Progenitor cell of endocrine pancreas (in vitro differentiated cells): Measurements from ENCODE around the gene PIP5K1B. TPM values are rescaled to one million over a fixed set of nuclear protein-coding genes. Genes with fewer than 3 reads are reported as not detected.

ENCODE experiments used
- DNase-seq: peaks from one replicate; pipeline ENCODE4 v3.0.0; 2021; ENCODE audit warnings: low spot score; ENCODE audit not compliant: unreplicated experiment
- H3K27ac Mint-ChIP-seq: 2 replicates; pipeline ENCODE4 v1.8.0; 2021; ENCODE audit warnings: mild to moderate bottlenecking, moderate library complexity, mixed read lengths
- H3K27me3 Mint-ChIP-seq: 2 replicates; pipeline ENCODE4 v1.8.0; 2021; ENCODE audit warnings: mixed read lengths
- H3K36me3 Mint-ChIP-seq: 2 replicates; pipeline ENCODE4 v1.8.0; 2022; ENCODE audit warnings: mixed read lengths; ENCODE audit not compliant: insufficient read depth
- H3K4me1 Mint-ChIP-seq: 2 replicates; pipeline ENCODE4 v1.8.0; 2021; ENCODE audit warnings: low read depth, mixed read lengths
- H3K4me3 Mint-ChIP-seq: 2 replicates; pipeline ENCODE4 v1.8.0; 2021; ENCODE audit warnings: low read depth, mild to moderate bottlenecking, moderate library complexity, mixed read lengths
- H3K9me3 Mint-ChIP-seq: 2 replicates; pipeline ENCODE4 v1.8.0; 2021; ENCODE audit warnings: low read depth, mixed read lengths
- total RNA-seq: library from RNA; stranded (reverse); gene quantifications from 2 replicates; pipeline ENCODE4 v1.2.1, GENCODE V29; 2021
- TF ChIP-seq, protein P1 (sequence below): fragments of 200-600 bp; sonication (generic); IDR thresholded peaks from one replicate; pipeline ENCODE4 v1.5.0; 2021; ENCODE audit warnings: antibody characterized with exemption, mild to moderate bottlenecking; ENCODE audit not compliant: unreplicated experiment

PIP5K1B gene
- total RNA-seq, 1 donor from 2014 or later, result 1.5 TPM

DNA sequence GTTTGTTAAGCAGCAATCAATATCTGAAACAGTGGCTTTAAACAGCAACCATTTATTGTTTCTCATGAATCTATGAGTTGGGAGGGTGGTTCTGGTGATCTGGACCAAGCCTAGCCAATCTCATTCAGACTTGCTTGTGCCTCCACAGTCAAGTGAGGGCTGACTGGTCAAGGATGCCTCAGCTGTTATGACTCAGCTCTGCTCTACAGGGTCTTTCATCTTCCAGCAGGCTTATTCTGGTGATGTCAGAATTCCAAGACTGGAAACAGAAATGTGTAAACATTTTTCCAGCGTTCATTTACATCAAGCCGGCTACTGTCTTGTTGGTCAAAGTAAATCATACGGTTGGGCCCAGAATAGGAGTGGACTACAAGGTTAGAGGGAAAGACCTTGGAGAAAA lies 2.5 kb upstream of the PIP5K1B start:
- no peaks in the 10 kb centered on the region for H3K36me3 Mint-ChIP-seq
- H3K27ac Mint-ChIP-seq, result no peak overlapping the region
- DNase-seq, result no peak
- no peak overlapping the region for H3K4me3 Mint-ChIP-seq
- TF ChIP-seq, protein P1, sequence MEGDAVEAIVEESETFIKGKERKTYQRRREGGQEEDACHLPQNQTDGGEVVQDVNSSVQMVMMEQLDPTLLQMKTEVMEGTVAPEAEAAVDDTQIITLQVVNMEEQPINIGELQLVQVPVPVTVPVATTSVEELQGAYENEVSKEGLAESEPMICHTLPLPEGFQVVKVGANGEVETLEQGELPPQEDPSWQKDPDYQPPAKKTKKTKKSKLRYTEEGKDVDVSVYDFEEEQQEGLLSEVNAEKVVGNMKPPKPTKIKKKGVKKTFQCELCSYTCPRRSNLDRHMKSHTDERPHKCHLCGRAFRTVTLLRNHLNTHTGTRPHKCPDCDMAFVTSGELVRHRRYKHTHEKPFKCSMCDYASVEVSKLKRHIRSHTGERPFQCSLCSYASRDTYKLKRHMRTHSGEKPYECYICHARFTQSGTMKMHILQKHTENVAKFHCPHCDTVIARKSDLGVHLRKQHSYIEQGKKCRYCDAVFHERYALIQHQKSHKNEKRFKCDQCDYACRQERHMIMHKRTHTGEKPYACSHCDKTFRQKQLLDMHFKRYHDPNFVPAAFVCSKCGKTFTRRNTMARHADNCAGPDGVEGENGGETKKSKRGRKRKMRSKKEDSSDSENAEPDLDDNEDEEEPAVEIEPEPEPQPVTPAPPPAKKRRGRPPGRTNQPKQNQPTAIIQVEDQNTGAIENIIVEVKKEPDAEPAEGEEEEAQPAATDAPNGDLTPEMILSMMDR, result no peak
- no peaks in the 10 kb centered on the region for H3K9me3 Mint-ChIP-seq
- H3K27me3 Mint-ChIP-seq, result peaks cover 38% of the 10 kb centered on the region
- H3K4me1 Mint-ChIP-seq, result peaks cover 17% of the 10 kb centered on the region

DNA sequence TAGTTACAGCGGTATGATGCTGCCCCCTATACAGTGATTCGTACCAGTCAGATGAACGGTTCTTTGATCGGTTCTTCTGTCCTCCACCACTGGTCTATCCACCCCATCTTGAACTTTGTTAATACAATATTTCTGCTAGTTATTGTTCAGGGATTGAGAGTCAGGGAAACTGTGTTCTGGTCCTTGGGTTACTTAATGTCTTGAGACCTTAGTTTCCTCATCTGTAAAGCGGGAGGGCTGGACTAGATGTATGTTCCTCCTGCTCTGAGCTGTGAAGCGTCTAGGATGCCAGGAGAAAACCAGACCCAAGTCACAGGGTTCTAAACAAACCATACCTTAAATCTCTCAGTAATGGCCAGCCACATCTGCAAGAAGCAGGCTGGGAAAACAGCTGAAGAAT lies 1.4 kb upstream of the PIP5K1B start:
- H3K27ac Mint-ChIP-seq, result no peak overlapping the region
- H3K36me3 Mint-ChIP-seq, result no peaks in the 10 kb centered on the region
- H3K27me3 Mint-ChIP-seq, result peaks cover 36% of the 10 kb centered on the region

DNA sequence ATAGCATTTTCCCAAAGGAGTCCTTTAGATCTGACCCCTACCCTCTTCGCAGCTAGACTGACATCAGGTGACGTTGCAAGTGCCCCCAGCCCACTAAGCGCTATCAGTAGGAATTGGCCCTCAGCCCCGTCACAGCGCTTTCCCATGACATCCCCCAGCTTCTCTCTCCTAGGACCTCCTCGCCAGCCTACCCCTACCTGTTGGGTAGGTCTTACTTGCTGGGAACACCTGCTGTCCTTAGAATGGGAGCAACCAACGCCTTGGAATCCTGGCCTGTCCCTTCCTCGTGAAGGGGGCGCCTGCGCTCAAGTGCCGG lies 584 bp upstream of the PIP5K1B start:
- Mint-ChIP-seq H3K27ac (no peak overlapping the region), H3K4me1 (peaks cover 18% of the 10 kb centered on the region), H3K27me3 (peaks cover 42% of the 10 kb centered on the region), H3K4me3 (peak overlapping the region; percentile 76), H3K36me3 (no peaks in the 10 kb centered on the region), H3K9me3 (no peaks in the 10 kb centered on the region)
- no peak for DNase-seq
- TF ChIP-seq, protein P1, result no peak

More for the DNA sequence above, 1.4 kb upstream of the PIP5K1B start:
- Mint-ChIP-seq H3K9me3 (no peaks in the 10 kb centered on the region), H3K4me1 (peaks cover 18% of the 10 kb centered on the region), H3K4me3 (peak overlapping the region; percentile 76)
- no peak for DNase-seq
- TF ChIP-seq, protein P1, result no peak

DNA sequence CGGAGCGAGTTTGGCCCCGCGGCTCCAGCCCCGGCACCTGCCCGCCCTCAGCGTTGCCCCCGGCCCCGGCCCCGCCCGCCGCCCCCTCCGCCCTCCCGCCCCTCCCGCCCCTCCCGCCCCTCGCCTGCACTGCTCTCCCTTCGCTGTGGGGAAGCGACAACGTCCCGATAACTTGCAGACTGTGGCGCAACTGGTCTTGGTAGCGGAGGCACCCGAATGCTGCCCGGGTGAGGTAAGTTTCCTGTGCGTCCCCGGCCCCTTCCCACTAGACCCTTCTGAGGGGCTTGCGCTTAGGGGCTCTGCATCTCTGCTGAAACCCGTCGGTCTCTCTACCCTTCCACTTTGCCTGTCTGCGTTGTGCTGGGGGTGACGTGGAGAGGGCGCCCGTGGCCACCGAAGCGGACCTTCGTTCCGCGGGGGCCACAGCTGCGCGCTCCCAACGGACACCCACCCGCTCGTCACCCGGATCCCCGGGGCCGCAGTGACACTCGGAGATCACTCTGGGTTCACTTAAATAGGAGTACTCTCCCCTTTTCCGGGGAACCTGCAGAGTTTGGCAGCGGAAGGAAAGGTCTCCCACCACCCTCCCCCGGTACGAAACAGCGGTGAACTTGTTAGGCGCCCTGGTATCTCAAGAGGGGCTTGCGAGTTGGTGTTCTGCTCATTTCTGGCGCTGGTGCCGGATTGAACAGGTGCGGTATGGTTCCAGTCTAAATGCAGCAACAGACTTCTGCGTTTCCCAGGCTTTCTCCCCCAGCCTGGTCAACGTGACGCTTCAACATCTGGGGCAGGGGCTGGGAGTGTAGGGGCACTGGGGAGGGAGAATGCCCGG lies 707 bp downstream of the PIP5K1B start:
- peak; percentile 17 for DNase-seq
- H3K4me3 Mint-ChIP-seq, result peak overlapping the region; percentile 91
- peaks cover 43% of the 10 kb centered on the region for H3K27me3 Mint-ChIP-seq
- peak overlapping the region; percentile 71 for H3K27ac Mint-ChIP-seq
- H3K4me1 Mint-ChIP-seq, result peaks cover 18% of the 10 kb centered on the region
- H3K9me3 Mint-ChIP-seq, result no peaks in the 10 kb centered on the region
- TF ChIP-seq, protein P1, result no peak
- H3K36me3 Mint-ChIP-seq, result no peaks in the 10 kb centered on the region

DNA sequence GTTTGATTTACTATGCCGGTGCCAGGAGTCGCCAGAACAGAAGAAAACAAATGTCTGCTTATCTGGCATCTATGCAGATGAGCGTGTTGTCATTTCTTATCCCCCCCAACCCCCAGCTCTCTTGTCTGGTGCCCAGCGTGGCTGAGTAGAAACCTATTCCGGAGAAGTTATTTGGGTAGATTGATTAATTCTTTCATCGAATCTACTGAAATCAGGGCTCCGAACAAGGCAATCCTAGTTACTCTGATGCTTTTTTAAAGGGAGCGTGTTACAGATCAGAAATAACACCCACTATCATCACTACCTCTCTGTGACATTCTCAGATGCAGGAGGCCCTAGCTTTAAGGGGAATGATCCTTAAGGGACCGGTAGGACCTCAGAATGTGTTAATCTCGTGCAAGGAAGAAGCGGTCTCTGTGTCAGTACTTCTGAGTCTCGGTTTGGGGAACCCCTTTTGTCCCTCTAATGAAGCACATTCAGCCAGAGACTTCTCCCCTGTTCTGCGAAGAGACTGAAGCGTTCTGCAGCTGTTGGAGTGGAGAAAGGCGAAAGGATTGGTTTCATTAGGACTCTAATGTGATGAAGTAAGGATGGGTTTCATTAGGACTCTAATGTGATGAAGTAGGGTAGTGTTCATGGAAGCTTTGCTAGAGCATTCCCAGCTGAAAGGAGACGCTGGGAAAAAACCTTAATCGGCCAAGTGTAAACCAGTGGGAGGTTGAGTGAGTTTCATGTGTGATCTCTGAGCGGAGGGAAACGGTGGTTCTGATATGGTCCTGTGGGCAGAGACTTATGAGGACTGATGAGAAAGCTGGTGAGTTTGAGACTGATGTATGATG lies 1.5 kb downstream of the PIP5K1B start:
- no peak for DNase-seq
- Mint-ChIP-seq H3K27me3 (peaks cover 41% of the 10 kb centered on the region), H3K4me3 (peak overlapping the region; percentile 91), H3K4me1 (peaks cover 18% of the 10 kb centered on the region), H3K27ac (peak overlapping the region; percentile 71), H3K9me3 (no peaks in the 10 kb centered on the region), H3K36me3 (no peaks in the 10 kb centered on the region)
- TF ChIP-seq, protein P1, result no peak
